ENCODE measurements around the gene CAPRIN1. TPM values are rescaled to one million over a fixed set of nuclear protein-coding genes. Genes with fewer than 3 reads are reported as not detected.

Gene CAPRIN1
- total and polyA plus RNA-seq, 2 of the 8 experiments (the other 6 are each of a cell fraction or from before 2014, with no cell fraction given), result 221 to 317 TPM

DNA sequence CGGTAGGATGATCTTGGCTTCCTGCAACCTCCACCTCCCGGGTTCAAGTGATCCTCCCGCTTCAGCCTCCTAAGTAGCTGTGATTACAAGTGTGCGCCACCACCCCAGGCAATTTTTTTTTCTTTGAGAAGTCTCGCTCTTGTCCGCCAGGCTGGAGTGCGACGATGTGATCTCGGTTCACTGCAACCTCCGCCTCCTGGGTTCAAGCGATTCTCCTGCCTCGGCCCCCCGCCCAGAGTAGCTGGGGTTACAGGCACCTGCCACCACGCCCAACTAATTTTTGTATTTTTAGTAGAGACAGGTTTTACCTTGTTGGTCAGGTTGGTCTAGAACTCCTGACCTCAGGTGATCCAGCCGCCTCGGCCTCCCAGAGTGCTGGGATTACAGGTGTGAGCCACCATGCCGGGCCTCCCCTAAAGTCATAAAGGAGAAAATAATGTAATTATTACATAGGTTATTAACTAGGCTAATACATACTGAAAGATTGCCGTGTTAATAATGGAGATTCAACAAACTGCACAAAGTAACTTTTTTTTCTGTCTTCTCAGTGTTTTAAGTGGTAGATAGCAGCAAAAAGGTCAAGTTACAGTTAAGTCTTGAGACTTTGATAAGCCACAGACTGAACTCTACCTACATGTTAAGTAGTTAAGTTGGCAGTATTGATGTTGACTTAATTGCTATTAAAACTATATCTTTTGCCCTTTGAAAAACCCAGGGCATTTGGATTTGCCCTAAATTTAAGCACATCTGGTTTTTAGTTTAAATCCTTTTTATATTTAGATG lies 3.9 kb downstream of the CAPRIN1 start:
- WGBS, 2 experiments (ENCODE audit: extremely low coverage in 1 of 2, insufficient coverage in 1 of 2, insufficient read length in 1 of 2, insufficient replicate concordance in 2 of 2, low coverage in 1 of 2, low lambda C conversion rate in 2 of 2, missing lambda C conversion rate in 1 of 2), result 90% methylated on average over 11 of the region's 18 CpGs; no CpG with 5 or more reads in 1 of the 2 experiments
- Histone ChIP-seq H2BK20ac (ENCODE audit: low read length) (no peak overlapping the region), H2AFZ (ENCODE audit: low read length) (no peak overlapping the region), H3K27me3 (replicated peaks in 1 of 4; ENCODE audit: control insufficient read depth in 3 of 4, extremely low read depth in 1 of 4, insufficient read depth in 3 of 4, low read length in 3 of 4) (no peaks in the 10 kb centered on the region), H3K14ac (ENCODE audit: insufficient read length) (no peak overlapping the region), H3K4me3 (ENCODE audit: extremely low read depth in 1 of 4, insufficient read depth in 2 of 4, low read depth in 3 of 4, low read length in 4 of 4) (peak overlapping the region in 1 of 4 experiments; percentile 86; a peak in 3 of 8 replicates), H3K23me2 (ENCODE audit: low read depth, low read length) (no peaks in the 10 kb centered on the region), H2BK15ac (ENCODE audit: low read length) (no peak overlapping the region), H3K36me3 (ENCODE audit: control insufficient read depth in 2 of 4, insufficient read depth in 4 of 4, low read length in 3 of 4) (peaks cover 0 to 31% (median 4%) of the 10 kb centered on the region in 4 experiments; a peak in 3 of 8 replicates), H2AK5ac (ENCODE audit: low read depth, low read length) (no peak overlapping the region), H3K4me1 (replicated peaks in 1 of 4; ENCODE audit: control insufficient read depth in 3 of 4, insufficient read depth in 4 of 4, low read length in 3 of 4) (peaks cover 0 to 7% (median 2%) of the 10 kb centered on the region in 4 experiments; a peak in 3 of 7 replicates), H3K9me3 (ENCODE audit: insufficient read depth in 2 of 2, low read depth in 1 of 2, low read length in 1 of 2) (no peaks in the 10 kb centered on the region; a peak in 1 of 4 replicates), H2BK12ac (ENCODE audit: low read depth, low read length) (no peak overlapping the region), H3K9ac (replicated peaks in 1 of 4; ENCODE audit: extremely low read depth in 1 of 4, low read depth in 3 of 4, low read length in 3 of 4) (no peak overlapping the region), H3K23ac (ENCODE audit: insufficient read length) (no peak overlapping the region), H3K79me2 (ENCODE audit: control insufficient read depth in 1 of 2, insufficient read depth in 2 of 2, low read length in 2 of 2) (peaks cover 67 to 83% of the 10 kb centered on the region in 2 experiments), H4K8ac (ENCODE audit: extremely low read depth, insufficient read depth, low read length) (no peak overlapping the region; the same call in 1 of the 2 replicates), H3K4ac (replicated peaks; ENCODE audit: insufficient read length, low read depth, low read length) (no peak overlapping the region), H3K4me2 (ENCODE audit: insufficient read depth in 1 of 2, low read depth in 2 of 2, low read length in 2 of 2) (peak overlapping the region; percentile 49 to 57), H4K91ac (replicated peaks; ENCODE audit: insufficient read length, low read length) (no peak overlapping the region), H3K27ac (ENCODE audit: low read depth, low read length) (no peak overlapping the region), H4K20me1 (replicated peaks in 1 of 2; ENCODE audit: control insufficient read depth in 1 of 2, insufficient read depth in 2 of 2, low read length in 2 of 2) (peaks cover 14% of the 10 kb centered on the region in 2 experiments), H3K56ac (replicated peaks; ENCODE audit: insufficient read length, low read depth, low read length) (no peak overlapping the region), H2BK120ac (replicated peaks; ENCODE audit: low read depth, low read length) (no peak overlapping the region), H3K18ac (ENCODE audit: extremely low read depth, low read length) (no peak overlapping the region), H3K79me1 (ENCODE audit: low read depth, low read length) (no peaks in the 10 kb centered on the region), H4K5ac (ENCODE audit: insufficient read length, low read depth, low read length) (no peak overlapping the region), H2BK5ac (ENCODE audit: low read depth, low read length) (no peak overlapping the region)
- POLR2A ChIA-PET (ENCODE audit: partially characterized antibody), result interaction anchor here (0.6 to 13.0 kb wide), 4 partner anchors 14 to 290 kb away, joined by 4 to 176 read pairs (median 42); partner anchors contain the start of gene NAT10
- DNase-seq (ENCODE audit: low read depth in 1 of 2, low spot score in 2 of 2) (no peak), FAIRE-seq (no peak)
- CTCF ChIA-PET (ENCODE audit: partially characterized antibody), result interaction anchor here (0.6 to 2.2 kb wide), 4 partner anchors 11 to 248 kb away, joined by 3 to 9 read pairs (median 3); no protein-coding TSS in a partner anchor
- TF ChIP-seq POLR2AphosphoS5 (IDR thresholded peaks at IDR 0.05; ENCODE audit: low read depth, low read length) (no peak), SP2 (IDR thresholded peaks at IDR 0.05; ENCODE audit: low read length) (no peak), EGR1 (IDR thresholded peaks at IDR 0.05; ENCODE audit: borderline replicate concordance, low read depth, low read length) (no peak), FOSL1 (IDR thresholded peaks at IDR 0.05; ENCODE audit: insufficient read depth, low read depth, low read length) (no peak), MAFK (IDR thresholded peaks at IDR 0.05; ENCODE audit: low read depth, low read length) (no peak), CBX8 (IDR thresholded peaks at IDR 0.05; ENCODE audit: borderline replicate concordance, low read depth, low read length) (no peak), RFX5 (IDR thresholded peaks at IDR 0.05; ENCODE audit: borderline replicate concordance, low read depth, low read length) (no peak), HDAC6 (IDR thresholded peaks at IDR 0.05; ENCODE audit: low read depth, low read length) (no peak), CHD2 (IDR thresholded peaks at IDR 0.05; ENCODE audit: low read length) (no peak), CEBPB (IDR thresholded peaks at IDR 0.05; ENCODE audit: low read depth, low read length) (no peak)
- TF ChIP-seq, protein P1, sequence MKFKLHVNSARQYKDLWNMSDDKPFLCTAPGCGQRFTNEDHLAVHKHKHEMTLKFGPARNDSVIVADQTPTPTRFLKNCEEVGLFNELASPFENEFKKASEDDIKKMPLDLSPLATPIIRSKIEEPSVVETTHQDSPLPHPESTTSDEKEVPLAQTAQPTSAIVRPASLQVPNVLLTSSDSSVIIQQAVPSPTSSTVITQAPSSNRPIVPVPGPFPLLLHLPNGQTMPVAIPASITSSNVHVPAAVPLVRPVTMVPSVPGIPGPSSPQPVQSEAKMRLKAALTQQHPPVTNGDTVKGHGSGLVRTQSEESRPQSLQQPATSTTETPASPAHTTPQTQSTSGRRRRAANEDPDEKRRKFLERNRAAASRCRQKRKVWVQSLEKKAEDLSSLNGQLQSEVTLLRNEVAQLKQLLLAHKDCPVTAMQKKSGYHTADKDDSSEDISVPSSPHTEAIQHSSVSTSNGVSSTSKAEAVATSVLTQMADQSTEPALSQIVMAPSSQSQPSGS (IDR thresholded peaks at IDR 0.05; ENCODE audit: low read length), result no peak
